ENCODE results near the gene HEXD. TPM values are rescaled to one million over a fixed set of nuclear protein-coding genes. Genes with fewer than 3 reads are reported as not detected.
"Not testable (repeated sequence)": the region's sequence is repeated elsewhere in the genome, so short reads cannot be mapped to it uniquely, and the experiment has no call there.

The HEXD gene
- total and polyA plus RNA-seq, 2 donors (not counting 3 experiments of a cell fraction or from before 2014, with no cell fraction given) = 12.9 to 18.6 TPM

GRCh38 chr17:82411396-82412053 is 6.6 kb upstream of the HEXD start:
- intact Hi-C loops (cut with micrococcal nuclease) = loop anchor here (10.0 kb wide), 2 partner anchors 167 to 377 kb away; partner anchors contain the start of genes DCXR and RAC3
- no peaks in the 10 kb centered on the region for H3K79me2 ChIP-seq (ENCODE audit: control insufficient read depth, insufficient read depth, low read length)

GRCh38 chr17:82412081-82412480 is 6.1 kb upstream of the HEXD start:
- FAIRE-seq; dilution Hi-C loops (cut with MboI; ENCODE audit: extremely low pct_ligation_motif_present, low sequenced_read_pairs): not testable (repeated sequence)
- intact Hi-C loops (cut with micrococcal nuclease) = loop anchor here (10.0 kb wide), 2 partner anchors 167 to 377 kb away; partner anchors contain the start of genes DCXR and RAC3

More at GRCh38 chr17:82411396-82412053, 6.6 kb upstream of the HEXD start:
- CTCF ChIA-PET = interaction anchor here (1.1 kb wide), 1 partner anchor 10 kb away, joined by 6 read pairs; no protein-coding TSS in a partner anchor
- H3K36me3 ChIP-seq (ENCODE audit: control insufficient read depth in 2 of 2, extremely low read depth in 1 of 2, insufficient read depth in 2 of 2, low read length in 2 of 2) = no peaks in the 10 kb centered on the region
- dilution Hi-C loops (cut with MboI; ENCODE audit: extremely low pct_ligation_motif_present, low sequenced_read_pairs) = no loop called here
- no peak overlapping the region for H3K4me3 ChIP-seq (replicated peaks in 1 of 3; ENCODE audit: insufficient read depth in 1 of 3, low read depth in 1 of 3, low read length in 3 of 3)
- H3K9me3 ChIP-seq (replicated peaks; ENCODE audit: control insufficient read depth, insufficient read depth, low read length) = no peaks in the 10 kb centered on the region
- DNase-seq (ENCODE audit: low read depth, low spot score) (no peak), FAIRE-seq (no peak)
- H4K20me1 ChIP-seq (replicated peaks; ENCODE audit: control insufficient read depth, extremely low read depth, insufficient read depth, low read length) = no peaks in the 10 kb centered on the region
- no peak overlapping the region for H2AFZ ChIP-seq (ENCODE audit: low read depth, low read length)
- no peaks in the 10 kb centered on the region for H3K27me3 ChIP-seq (ENCODE audit: control insufficient read depth in 2 of 2, insufficient read depth in 2 of 2, low read length in 2 of 2)
- no TSS peak for BruUV-seq (replicated peaks)
- H3K27ac ChIP-seq (ENCODE audit: insufficient read depth, low read depth, low read length) = no peak overlapping the region
- no peaks in the 10 kb centered on the region for H3K9me1 ChIP-seq (replicated peaks; ENCODE audit: control insufficient read depth, extremely low read depth, insufficient read depth, low read length)
- POLR2A ChIA-PET = no interaction called here
- H3K9ac ChIP-seq (replicated peaks; ENCODE audit: extremely low read depth, insufficient read depth, low read length) = no peak overlapping the region
- no peaks in the 10 kb centered on the region for H3K4me1 ChIP-seq (ENCODE audit: control insufficient read depth, extremely low read depth, insufficient read depth, low read length)
- TF ChIP-seq POLR2AphosphoS5 (IDR thresholded peaks at IDR 0.05; ENCODE audit: insufficient read depth, low read depth, low read length) (no peak), CTCF (IDR thresholded peaks at IDR 0.05; ENCODE audit: extremely low read depth in 1 of 2, insufficient read depth in 1 of 2, low read depth in 1 of 2, low read length in 2 of 2) (no peak)
- no peak overlapping the region for H3K4me2 ChIP-seq (ENCODE audit: insufficient read depth, low read length)

More at GRCh38 chr17:82412081-82412480, 6.1 kb upstream of the HEXD start:
- DNase-seq (ENCODE audit: low read depth, low spot score); H3K4me3 ChIP-seq (replicated peaks in 1 of 3; ENCODE audit: insufficient read depth in 1 of 3, low read depth in 1 of 3, low read length in 3 of 3); H3K27ac ChIP-seq (ENCODE audit: insufficient read depth, low read depth, low read length); H3K9me3 ChIP-seq (replicated peaks; ENCODE audit: control insufficient read depth, insufficient read depth, low read length); H3K4me2 ChIP-seq (ENCODE audit: insufficient read depth, low read length); H3K79me2 ChIP-seq (ENCODE audit: control insufficient read depth, insufficient read depth, low read length); H3K4me1 ChIP-seq (ENCODE audit: control insufficient read depth, extremely low read depth, insufficient read depth, low read length); CTCF ChIA-PET; H3K27me3 ChIP-seq (ENCODE audit: control insufficient read depth in 2 of 2, insufficient read depth in 2 of 2, low read length in 2 of 2); H2AFZ ChIP-seq (ENCODE audit: low read depth, low read length); H4K20me1 ChIP-seq (replicated peaks; ENCODE audit: control insufficient read depth, extremely low read depth, insufficient read depth, low read length); BruUV-seq (replicated peaks); H3K36me3 ChIP-seq (ENCODE audit: control insufficient read depth in 2 of 2, extremely low read depth in 1 of 2, insufficient read depth in 2 of 2, low read length in 2 of 2); H3K9me1 ChIP-seq (replicated peaks; ENCODE audit: control insufficient read depth, extremely low read depth, insufficient read depth, low read length); POLR2A ChIA-PET; H3K9ac ChIP-seq (replicated peaks; ENCODE audit: extremely low read depth, insufficient read depth, low read length): not testable (repeated sequence)

Data from endothelial cell of umbilical vein (primary cell).